Caco-2 (cell line): ENCODE data around the gene PIR. TPM values are rescaled to one million over a fixed set of nuclear protein-coding genes. Genes with fewer than 3 reads are reported as not detected.

Experiments used
- BruUV-seq: library from RNA; stranded (reverse); fragments of 400-500 nt; replicated peaks from 2 replicates; lab custom pipeline; 2021; lab: Mats Ljungman, UMichigan
- CTCF ChIA-PET: fragments of 300-600 bp; sonication (Branson Sonifier 250); formaldehyde crosslinking; loops from one replicate; lab custom pipeline; 2022; ENCODE audit warnings: antibody characterized with exemption; lab: Charles Lee
- POLR2A ChIA-PET: fragments of 300-600 bp; sonication (Branson Sonifier 250); formaldehyde crosslinking; loops from one replicate; lab custom pipeline; 2022; ENCODE audit warnings: antibody characterized with exemption; lab: Charles Lee
- DNase-seq, 2 experiments: peaks; one replicate each; pipeline versions ENCODE4 v3.0.0 to v3.0.0-alpha.2; 2020 to 2022
- H3K27me3 ChIP-seq: replicated peaks from 2 replicates; pipeline ENCODE4 v1.6.0; 2011; ENCODE audit warnings: low read length; ENCODE audit not compliant: control insufficient read depth, insufficient read depth
- H3K36me3 ChIP-seq: 2 replicates; pipeline ENCODE4 v1.5.1; 2011; ENCODE audit warnings: low read length; ENCODE audit not compliant: control insufficient read depth, insufficient read depth
- H3K4me1 ChIP-seq: fragments of 250-450 bp; sonication (Bioruptor Pico); 2 replicates; pipeline ENCODE4 v1.5.1; 2020; ENCODE audit warnings: mild to moderate bottlenecking
- H3K4me3 ChIP-seq: 2 replicates; pipeline ENCODE4 v1.5.1; 2011; ENCODE audit warnings: low read depth, mild to moderate bottlenecking, control low read depth, low read length
- H3K9me3 ChIP-seq: fragments of 250-450 bp; sonication (Bioruptor Pico); 2 replicates; pipeline ENCODE4 v1.5.1; 2020; ENCODE audit warnings: mild to moderate bottlenecking, moderate library complexity
- H3K27ac Mint-ChIP-seq: one replicate; pipeline ENCODE4 v1.8.0; 2022; ENCODE audit warnings: mixed read lengths; ENCODE audit not compliant: unreplicated experiment
- H3K27me3 Mint-ChIP-seq: one replicate; pipeline ENCODE4 v1.8.0; 2022; ENCODE audit warnings: mixed read lengths; ENCODE audit not compliant: insufficient read depth, unreplicated experiment
- H3K36me3 Mint-ChIP-seq: one replicate; pipeline ENCODE4 v1.8.0; 2022; ENCODE audit warnings: mild to moderate bottlenecking, mixed read lengths; ENCODE audit not compliant: insufficient read depth, unreplicated experiment
- H3K4me1 Mint-ChIP-seq: one replicate; pipeline ENCODE4 v1.8.0; 2022; ENCODE audit warnings: low read depth, mixed read lengths; ENCODE audit not compliant: unreplicated experiment
- H3K4me3 Mint-ChIP-seq: one replicate; pipeline ENCODE4 v1.8.0; 2022; ENCODE audit warnings: mild to moderate bottlenecking, moderate library complexity, mixed read lengths; ENCODE audit not compliant: unreplicated experiment
- H3K9me3 Mint-ChIP-seq: one replicate; pipeline ENCODE4 v1.8.0; 2022; ENCODE audit warnings: mixed read lengths; ENCODE audit not compliant: unreplicated experiment
- intact Hi-C: fragments of 100-400 bp; cut with micrococcal nuclease; formaldehyde crosslinking; loops from one replicate; pipeline ENCODE4 v1.10.0; 2022; ENCODE audit not compliant: unreplicated experiment
- total RNA-seq: library from RNA; stranded (reverse); gene quantifications from 2 replicates; pipeline ENCODE4 v1.2.3, GENCODE V29; 2022
- TF ChIP-seq, protein P1 (sequence below), 2 experiments: fragments of 200-600 bp in 1 of 2; IDR thresholded peaks; 1 replicate in 1 of 2; 2 replicates in 1 of 2; pipeline versions ENCODE4 v1.5.1 to v1.8.0; 2011 to 2022; ENCODE audit warnings: antibody characterized with exemption in 1 of 2, control low read depth in 1 of 2, inconsistent platforms in 1 of 2, low read depth in 1 of 2, low read length in 1 of 2, mild to moderate bottlenecking in 1 of 2, moderate library complexity in 1 of 2; ENCODE audit not compliant: insufficient read depth in 1 of 2, severe bottlenecking in 1 of 2, unreplicated experiment in 1 of 2

Gene PIR
- total RNA-seq, 1 experiment from 2014 or later: 15.7 TPM

DNA sequence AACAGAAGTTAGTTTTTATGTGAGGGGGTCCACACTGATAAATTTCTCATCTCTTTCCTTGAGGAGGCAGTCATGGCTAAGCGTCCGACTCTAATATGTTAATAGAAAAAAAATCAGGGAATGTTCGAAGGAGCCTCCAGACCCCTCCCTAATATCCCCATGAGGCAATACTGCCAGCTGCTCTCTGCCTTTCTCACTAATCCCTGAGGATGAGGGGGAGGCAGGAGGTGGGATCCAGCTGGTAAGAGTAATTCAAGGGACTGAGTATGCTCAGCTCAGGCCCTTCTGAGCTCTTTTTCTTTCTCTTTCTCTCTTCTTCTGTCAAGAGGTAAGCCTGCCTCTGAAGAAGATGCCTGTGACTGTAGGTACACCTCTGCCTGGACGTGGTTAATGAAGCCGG is 51.7 kb downstream of the PIR start:
- Histone ChIP-seq H3K4me3 (no peak overlapping the region), H3K9me3 (no peaks in the 10 kb centered on the region), H3K36me3 (no peaks in the 10 kb centered on the region), H3K27me3 (no peaks in the 10 kb centered on the region), H3K4me1 (no peaks in the 10 kb centered on the region)
- Mint-ChIP-seq H3K4me1 (no peaks in the 10 kb centered on the region), H3K36me3 (no peaks in the 10 kb centered on the region), H3K27ac (no peak overlapping the region), H3K9me3 (no peaks in the 10 kb centered on the region), H3K27me3 (no peaks in the 10 kb centered on the region), H3K4me3 (no peak overlapping the region)
- intact Hi-C loops: no loop called here
- ChIA-PET POLR2A (no interaction called here), CTCF (no interaction called here)
- DNase-seq: no peak
- no TSS peak for BruUV-seq
- TF ChIP-seq, protein P1, sequence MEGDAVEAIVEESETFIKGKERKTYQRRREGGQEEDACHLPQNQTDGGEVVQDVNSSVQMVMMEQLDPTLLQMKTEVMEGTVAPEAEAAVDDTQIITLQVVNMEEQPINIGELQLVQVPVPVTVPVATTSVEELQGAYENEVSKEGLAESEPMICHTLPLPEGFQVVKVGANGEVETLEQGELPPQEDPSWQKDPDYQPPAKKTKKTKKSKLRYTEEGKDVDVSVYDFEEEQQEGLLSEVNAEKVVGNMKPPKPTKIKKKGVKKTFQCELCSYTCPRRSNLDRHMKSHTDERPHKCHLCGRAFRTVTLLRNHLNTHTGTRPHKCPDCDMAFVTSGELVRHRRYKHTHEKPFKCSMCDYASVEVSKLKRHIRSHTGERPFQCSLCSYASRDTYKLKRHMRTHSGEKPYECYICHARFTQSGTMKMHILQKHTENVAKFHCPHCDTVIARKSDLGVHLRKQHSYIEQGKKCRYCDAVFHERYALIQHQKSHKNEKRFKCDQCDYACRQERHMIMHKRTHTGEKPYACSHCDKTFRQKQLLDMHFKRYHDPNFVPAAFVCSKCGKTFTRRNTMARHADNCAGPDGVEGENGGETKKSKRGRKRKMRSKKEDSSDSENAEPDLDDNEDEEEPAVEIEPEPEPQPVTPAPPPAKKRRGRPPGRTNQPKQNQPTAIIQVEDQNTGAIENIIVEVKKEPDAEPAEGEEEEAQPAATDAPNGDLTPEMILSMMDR (IDR thresholded peaks at IDR 0.05; ENCODE audit: insufficient read depth in 1 of 2, low read depth in 1 of 2, low read length in 1 of 2, severe bottlenecking in 1 of 2, unreplicated experiment in 1 of 2): no peak

DNA sequence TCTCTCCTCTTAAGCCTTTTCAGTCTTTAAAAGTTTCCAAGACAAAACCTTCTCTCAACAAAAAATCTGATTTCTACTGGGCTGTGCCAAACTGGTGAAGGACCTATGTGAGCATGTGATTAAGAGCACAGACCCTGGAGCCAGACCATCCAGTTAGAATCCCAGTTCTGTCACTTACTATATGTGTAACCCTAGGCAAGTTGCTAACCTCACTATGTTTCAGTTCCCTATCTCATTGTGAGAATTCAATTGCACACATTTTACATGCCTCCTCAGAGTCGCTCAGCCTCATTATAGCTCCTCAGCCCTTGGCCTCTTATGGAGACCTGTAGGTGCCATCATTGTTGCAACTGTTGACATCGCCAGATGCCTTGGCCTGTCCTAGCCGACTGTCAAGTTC is 54.8 kb downstream of the PIR start:
- H3K9me3 Mint-ChIP-seq: no peaks in the 10 kb centered on the region
- H3K36me3 ChIP-seq: no peaks in the 10 kb centered on the region
- H3K27ac Mint-ChIP-seq: no peak overlapping the region
- H3K36me3 Mint-ChIP-seq: no peaks in the 10 kb centered on the region
- no peaks in the 10 kb centered on the region for H3K4me1 Mint-ChIP-seq
- intact Hi-C loops: no loop called here
- TF ChIP-seq, protein P1 (IDR thresholded peaks at IDR 0.05; ENCODE audit: insufficient read depth in 1 of 2, low read depth in 1 of 2, low read length in 1 of 2, severe bottlenecking in 1 of 2, unreplicated experiment in 1 of 2): no peak
- CTCF ChIA-PET: no interaction called here
- DNase-seq: no peak
- no TSS peak for BruUV-seq
- H3K4me3 ChIP-seq: no peak overlapping the region
- H3K27me3 Mint-ChIP-seq: no peaks in the 10 kb centered on the region
- no peaks in the 10 kb centered on the region for H3K9me3 ChIP-seq
- POLR2A ChIA-PET: no interaction called here
- H3K27me3 ChIP-seq: no peaks in the 10 kb centered on the region
- no peaks in the 10 kb centered on the region for H3K4me1 ChIP-seq
- no peak overlapping the region for H3K4me3 Mint-ChIP-seq

DNA sequence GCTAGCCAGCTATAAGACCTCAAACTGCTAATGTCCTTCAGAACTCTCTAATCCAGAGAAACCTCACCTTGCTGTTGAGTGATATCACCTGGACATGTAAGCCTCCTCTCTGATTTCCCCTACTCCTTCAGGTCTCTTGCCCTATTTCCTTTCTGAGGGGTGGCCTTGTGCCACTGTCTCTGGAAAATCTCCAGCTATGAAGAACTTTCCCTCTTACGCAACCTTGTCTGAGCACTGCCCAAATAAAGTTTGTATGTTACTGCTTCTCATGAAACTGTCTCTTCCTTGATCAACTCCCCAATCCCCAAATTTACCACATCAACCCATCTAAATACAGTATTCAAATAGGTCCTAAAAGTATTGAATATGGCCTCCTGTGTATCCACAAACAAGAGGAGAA is 55.4 kb downstream of the PIR start:
- POLR2A ChIA-PET: no interaction called here
- Mint-ChIP-seq H3K27me3 (no peaks in the 10 kb centered on the region), H3K9me3 (no peaks in the 10 kb centered on the region), H3K36me3 (no peaks in the 10 kb centered on the region), H3K27ac (no peak overlapping the region), H3K4me1 (no peaks in the 10 kb centered on the region), H3K4me3 (no peak overlapping the region)
- no peak for DNase-seq
- no peak overlapping the region for H3K4me3 ChIP-seq
- TF ChIP-seq, protein P1 (IDR thresholded peaks at IDR 0.05; ENCODE audit: insufficient read depth in 1 of 2, low read depth in 1 of 2, low read length in 1 of 2, severe bottlenecking in 1 of 2, unreplicated experiment in 1 of 2): no peak
- H3K9me3 ChIP-seq: no peaks in the 10 kb centered on the region
- H3K4me1 ChIP-seq: no peaks in the 10 kb centered on the region
- no TSS peak for BruUV-seq
- CTCF ChIA-PET: no interaction called here
- intact Hi-C loops: no loop called here
- no peaks in the 10 kb centered on the region for H3K27me3 ChIP-seq
- no peaks in the 10 kb centered on the region for H3K36me3 ChIP-seq
